K562 (cell line): Measurements from ENCODE around the gene ZNF547. TPM values are rescaled to one million over a fixed set of nuclear protein-coding genes. Genes with fewer than 3 reads are reported as not detected.
A peak's percentile ranks its signal among the peaks of the same experiment; 100 is the strongest.

Experiments
- ELF2 ChIP-seq: fragments of 250-450 bp; sonication (Bioruptor Pico); IDR thresholded peaks from 2 replicates; pipeline ENCODE4 v1.5.0; 2021; ENCODE audit warnings: mild to moderate bottlenecking
- ESRRA ChIP-seq: fragments of 450-650 bp; IDR thresholded peaks from 2 replicates; pipeline ENCODE4 v1.6.1; 2014; ENCODE audit warnings: low read depth, mild to moderate bottlenecking, moderate library complexity, borderline replicate concordance
- GABPB1 ChIP-seq: sonication (generic); formaldehyde crosslinking; IDR thresholded peaks from 2 replicates; pipeline ENCODE4 v1.8.0; 2022; ENCODE audit warnings: mild to moderate bottlenecking, missing genetic modification reagents
- HDAC1 ChIP-seq, 2 experiments: fragments of 450-650 bp; IDR thresholded peaks; 2 replicates each; pipeline ENCODE4 v1.6.1; 2016 to 2017; ENCODE audit warnings: inconsistent platforms in 1 of 2, mild to moderate bottlenecking in 1 of 2, moderate library complexity in 1 of 2
- MTA1 ChIP-seq: fragments of 450-650 bp; IDR thresholded peaks from 2 replicates; pipeline ENCODE4 v1.6.1; 2017; ENCODE audit warnings: borderline replicate concordance
- NR2C2 ChIP-seq, 2 experiments: fragments of 200-800 bp in 1 of 2; sonication (Bioruptor generic) in 1 of 2; sonication (generic) in 1 of 2; formaldehyde crosslinking in 1 of 2; IDR thresholded peaks; 2 replicates each; pipeline versions ENCODE4 v1.6.1 to v1.8.0; 2016 to 2022; ENCODE audit warnings: mild to moderate bottlenecking in 1 of 2, missing compliant biosample characterization in 1 of 2, missing genetic modification characterization in 1 of 2, missing genetic modification reagents in 1 of 2
- ZC3H11A ChIP-seq: IDR thresholded peaks from 2 replicates; pipeline ENCODE4 v1.6.1; 2012; ENCODE audit warnings: low read depth, low read length, improper control_type of control experiment
- ZNF134 ChIP-seq: fragments of 250-450 bp; sonication (Bioruptor Pico); conservative IDR thresholded peaks from 2 replicates; pipeline ENCODE4 v1.4.0; 2020
- ZNF197 ChIP-seq: fragments of 200-800 bp; sonication (Bioruptor generic); IDR thresholded peaks from 2 replicates; pipeline ENCODE4 v1.6.1; 2016; ENCODE audit warnings: low read depth, missing genetic modification characterization, missing compliant biosample characterization
- ZNF444 ChIP-seq: fragments of 250-450 bp; sonication (Bioruptor Pico); IDR thresholded peaks from 2 replicates; pipeline ENCODE4 v1.4.0; 2020; ENCODE audit warnings: mild to moderate bottlenecking, moderate library complexity
- polyA plus RNA-seq, 8 experiments: library from polyadenylated mRNA; depleted of rRNA in 4 of 8; stranded (reverse) in 5 of 8; unstranded in 3 of 8; fragments of >200 nt; fragmentation: Nextera tagmentation in 2 of 8; fragmentation: Illumina TruSeq in 1 of 8; extraction: Ambion mirVana in 2 of 8; extraction: Trizol in 1 of 8; gene quantifications; 2 replicates each; pipeline versions ENCODE4 v1.2.1 to v1.2.3, GENCODE V29; 2011 to 2014; ENCODE audit warnings: inconsistent platforms in 1 of 8, missing spikeins in 1 of 8
- total RNA-seq, 7 experiments: library from RNA; depleted of rRNA in 6 of 7; stranded (reverse); fragments of >200 nt in 6 of 7; fragmentation: Illumina TruSeq in 2 of 7; extraction: Trizol in 2 of 7; gene quantifications; 2 replicates each; pipeline versions ENCODE4 v1.2.1 to v1.2.3, GENCODE V29; 2011 to 2021; ENCODE audit warnings: low replicate concordance in 1 of 7
- TF ChIP-seq, protein P1 (sequence below): fragments of 250-450 bp; sonication (Bioruptor Pico); IDR thresholded peaks from 2 replicates; pipeline ENCODE4 v1.4.0; 2020; ENCODE audit warnings: mild to moderate bottlenecking, moderate library complexity, borderline replicate concordance
- TF ChIP-seq, protein P2 (sequence below): fragments of 450-650 bp; IDR thresholded peaks from 2 replicates; pipeline ENCODE4 v1.6.1; 2018; ENCODE audit not compliant: partially characterized antibody

ZNF547 gene
- total and polyA plus RNA-seq, 9 of the 15 experiments (the other 6 are each of a cell fraction or from before 2014, with no cell fraction given): 0.03 to 0.96 (median 0.30) TPM

DNA sequence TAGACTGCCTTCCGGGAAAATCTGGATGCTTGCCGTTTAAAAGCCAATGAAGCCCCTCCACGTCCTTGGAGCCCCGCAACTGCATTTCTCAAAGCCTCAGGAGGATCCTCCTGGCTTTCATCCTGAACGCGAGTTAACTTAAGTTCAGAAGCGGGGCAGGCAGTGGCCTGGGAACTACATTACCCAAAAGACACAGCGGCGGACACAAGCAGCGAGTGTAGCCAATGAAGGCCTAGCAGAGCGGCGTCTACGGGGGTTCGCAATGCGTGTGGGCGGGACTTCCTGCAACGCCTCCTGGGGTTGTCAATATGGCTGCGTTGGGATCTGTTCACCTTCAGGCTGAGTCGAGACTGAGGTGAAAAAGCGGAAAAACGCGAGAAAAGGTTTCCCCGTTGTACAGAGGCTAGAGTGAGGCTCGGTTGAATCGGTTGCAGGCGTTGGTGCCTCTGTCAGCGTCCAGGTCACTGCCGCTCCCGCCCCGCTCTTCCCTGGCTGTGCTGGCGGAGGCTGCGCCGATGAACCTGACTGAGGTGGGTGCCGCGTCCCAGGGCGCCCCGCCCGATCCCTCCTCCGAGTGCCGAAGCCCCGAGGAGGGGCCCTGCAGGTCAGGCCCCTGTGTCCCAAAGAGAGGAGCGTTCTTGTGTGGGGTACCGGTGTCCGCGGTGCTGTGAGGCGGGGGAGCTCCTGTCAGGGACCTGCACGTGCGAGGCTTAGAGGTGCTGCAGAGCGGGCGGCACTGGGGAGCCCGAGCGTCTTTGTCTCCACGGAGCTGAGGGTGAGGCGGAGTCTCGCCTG, 47.7 kb downstream of the ZNF547 start, which contains the start of gene ZNF17 (continued):
- TF ChIP-seq, protein P1, sequence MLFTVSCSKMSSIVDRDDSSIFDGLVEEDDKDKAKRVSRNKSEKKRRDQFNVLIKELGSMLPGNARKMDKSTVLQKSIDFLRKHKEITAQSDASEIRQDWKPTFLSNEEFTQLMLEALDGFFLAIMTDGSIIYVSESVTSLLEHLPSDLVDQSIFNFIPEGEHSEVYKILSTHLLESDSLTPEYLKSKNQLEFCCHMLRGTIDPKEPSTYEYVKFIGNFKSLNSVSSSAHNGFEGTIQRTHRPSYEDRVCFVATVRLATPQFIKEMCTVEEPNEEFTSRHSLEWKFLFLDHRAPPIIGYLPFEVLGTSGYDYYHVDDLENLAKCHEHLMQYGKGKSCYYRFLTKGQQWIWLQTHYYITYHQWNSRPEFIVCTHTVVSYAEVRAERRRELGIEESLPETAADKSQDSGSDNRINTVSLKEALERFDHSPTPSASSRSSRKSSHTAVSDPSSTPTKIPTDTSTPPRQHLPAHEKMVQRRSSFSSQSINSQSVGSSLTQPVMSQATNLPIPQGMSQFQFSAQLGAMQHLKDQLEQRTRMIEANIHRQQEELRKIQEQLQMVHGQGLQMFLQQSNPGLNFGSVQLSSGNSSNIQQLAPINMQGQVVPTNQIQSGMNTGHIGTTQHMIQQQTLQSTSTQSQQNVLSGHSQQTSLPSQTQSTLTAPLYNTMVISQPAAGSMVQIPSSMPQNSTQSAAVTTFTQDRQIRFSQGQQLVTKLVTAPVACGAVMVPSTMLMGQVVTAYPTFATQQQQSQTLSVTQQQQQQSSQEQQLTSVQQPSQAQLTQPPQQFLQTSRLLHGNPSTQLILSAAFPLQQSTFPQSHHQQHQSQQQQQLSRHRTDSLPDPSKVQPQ: no peak
- TF ChIP-seq ZNF444 (CRISPR knock-in tag) (no peak), ZC3H11A (no peak), ZNF197 (CRISPR knock-in tag) (0 out of 2 replicates have a peak, but pooled peaks have one; percentile 30), MTA1 (no peak), ESRRA (peak; percentile 42), NR2C2 (CRISPR knock-in tag; IDR thresholded peaks at IDR 0.05) (peak; percentile 46; the same call in 1 of the 2 replicates), NR2C2 (tag; IDR thresholded peaks at IDR 0.05) (peak; percentile 95), GABPB1 (CRISPR knock-in tag) (peak; percentile 95), ELF2 (no peak), HDAC1 (IDR thresholded peaks at IDR 0.05) (peak in 1 of 2 experiments; percentile 77; a peak in 2 of 4 replicates), ZNF134 (CRISPR knock-in tag) (no peak)
- TF ChIP-seq, protein P2, sequence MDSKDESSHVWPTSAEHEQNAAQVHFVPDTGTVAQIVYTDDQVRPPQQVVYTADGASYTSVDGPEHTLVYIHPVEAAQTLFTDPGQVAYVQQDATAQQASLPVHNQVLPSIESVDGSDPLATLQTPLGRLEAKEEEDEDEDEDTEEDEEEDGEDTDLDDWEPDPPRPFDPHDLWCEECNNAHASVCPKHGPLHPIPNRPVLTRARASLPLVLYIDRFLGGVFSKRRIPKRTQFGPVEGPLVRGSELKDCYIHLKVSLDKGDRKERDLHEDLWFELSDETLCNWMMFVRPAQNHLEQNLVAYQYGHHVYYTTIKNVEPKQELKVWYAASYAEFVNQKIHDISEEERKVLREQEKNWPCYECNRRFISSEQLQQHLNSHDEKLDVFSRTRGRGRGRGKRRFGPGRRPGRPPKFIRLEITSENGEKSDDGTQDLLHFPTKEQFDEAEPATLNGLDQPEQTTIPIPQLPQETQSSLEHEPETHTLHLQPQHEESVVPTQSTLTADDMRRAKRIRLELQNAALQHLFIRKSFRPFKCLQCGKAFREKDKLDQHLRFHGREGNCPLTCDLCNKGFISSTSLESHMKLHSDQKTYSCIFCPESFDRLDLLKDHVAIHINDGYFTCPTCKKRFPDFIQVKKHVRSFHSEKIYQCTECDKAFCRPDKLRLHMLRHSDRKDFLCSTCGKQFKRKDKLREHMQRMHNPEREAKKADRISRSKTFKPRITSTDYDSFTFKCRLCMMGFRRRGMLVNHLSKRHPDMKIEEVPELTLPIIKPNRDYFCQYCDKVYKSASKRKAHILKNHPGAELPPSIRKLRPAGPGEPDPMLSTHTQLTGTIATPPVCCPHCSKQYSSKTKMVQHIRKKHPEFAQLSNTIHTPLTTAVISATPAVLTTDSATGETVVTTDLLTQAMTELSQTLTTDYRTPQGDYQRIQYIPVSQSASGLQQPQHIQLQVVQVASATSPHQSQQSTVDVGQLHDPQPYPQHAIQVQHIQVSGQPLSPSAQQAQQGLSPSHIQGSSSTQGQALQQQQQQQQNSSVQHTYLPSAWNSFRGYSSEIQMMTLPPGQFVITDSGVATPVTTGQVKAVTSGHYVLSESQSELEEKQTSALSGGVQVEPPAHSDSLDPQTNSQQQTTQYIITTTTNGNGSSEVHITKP: no peak
